GM12891 (cell line): ENCODE results near the gene NKAIN2.

Experiments
- PAX5 ChIP-seq: IDR thresholded peaks from 2 replicates; pipeline ENCODE4 v1.6.1; 2011; ENCODE audit warnings: low read length, moderate library complexity, mild to moderate bottlenecking; ENCODE audit not compliant: insufficient read depth, severe bottlenecking
- POLR2A ChIP-seq: IDR thresholded peaks from 2 replicates; pipeline ENCODE4 v1.6.1; 2011; ENCODE audit warnings: low read depth, low read length, control low read depth
- POLR2AphosphoS5 ChIP-seq: IDR thresholded peaks from 2 replicates; pipeline ENCODE4 v1.6.1; 2011; ENCODE audit warnings: low read depth, low read length, control low read depth
- POU2F2 ChIP-seq: IDR thresholded peaks from 2 replicates; pipeline ENCODE4 v1.6.1; 2011; ENCODE audit warnings: low read depth, mild to moderate bottlenecking, control low read depth, low read length, moderate library complexity
- SPI1 ChIP-seq: IDR thresholded peaks from 2 replicates; pipeline ENCODE4 v1.6.1; 2011; ENCODE audit warnings: low read depth, low read length, control low read depth
- TAF1 ChIP-seq: IDR thresholded peaks from 2 replicates; pipeline ENCODE4 v1.6.1; 2011; ENCODE audit warnings: low read depth, low read length, control low read depth

- TF ChIP-seq POLR2A (no peak), POLR2AphosphoS5 (no peak), TAF1 (no peak), POU2F2 (no peak), SPI1 (no peak), PAX5 (no peak)
Measured at GRCh38 chr6:124282541-124282940, 478.9 kb downstream of the NKAIN2 start.
